GM21529 (cell line): Measurements from ENCODE around the gene ANKRD55.
"Not testable (repeated sequence)": the region's sequence is repeated elsewhere in the genome, so short reads cannot be mapped to it uniquely, and the experiment has no call there.

Source experiments
- ATAC-seq: cut with Tn5 transposase; IDR thresholded peaks from one replicate; pipeline ENCODE4 v1.9.1; 2021; ENCODE audit not compliant: unreplicated experiment

Gene ANKRD55

GRCh38 chr5:56147106-56147505, 86.0 kb downstream of the ANKRD55 start:
- ATAC-seq, result no peak

DNA sequence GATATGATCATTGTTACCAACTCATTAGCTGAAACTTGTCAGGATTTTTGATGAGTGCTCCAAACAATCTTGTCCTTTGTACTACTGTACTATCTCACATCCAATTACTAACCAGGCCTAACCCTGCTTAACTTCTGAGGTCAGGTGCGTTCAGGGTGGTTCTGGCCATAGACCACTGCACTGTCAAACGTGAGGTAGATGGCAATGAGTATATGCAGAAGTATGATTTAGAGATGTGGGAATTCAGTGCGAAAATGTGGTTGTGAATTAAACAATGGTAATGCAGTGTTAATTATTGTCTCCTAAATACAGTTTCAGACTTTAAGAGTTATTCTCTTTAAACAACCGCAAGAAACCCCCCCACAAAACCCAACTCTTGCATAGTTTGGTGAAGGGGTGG, 86.5 kb downstream of the ANKRD55 start:
- ATAC-seq, result no peak

- no peak for ATAC-seq
Measured at GRCh38 chr5:56145511-56145910, 87.6 kb downstream of the ANKRD55 start.

DNA sequence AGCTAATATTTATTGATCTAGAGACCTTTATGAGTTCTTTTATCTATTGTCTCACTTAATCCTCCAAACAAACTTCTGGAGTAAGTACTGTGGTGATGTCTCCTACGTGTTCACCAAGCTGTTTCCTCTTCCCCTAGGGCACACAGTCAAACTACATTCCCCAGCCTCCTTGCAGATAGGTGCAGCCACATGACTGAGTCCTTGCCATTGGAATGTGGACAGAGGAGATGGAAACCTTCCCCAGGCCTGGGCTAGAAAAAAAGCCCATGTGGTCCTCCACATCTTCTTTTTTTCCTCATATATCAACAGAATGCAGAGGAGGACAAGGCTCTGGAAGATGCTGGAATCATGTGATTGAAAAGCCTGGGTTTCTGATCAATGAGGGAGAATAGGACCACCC, 88.0 kb downstream of the ANKRD55 start:
- ATAC-seq, result no peak

DNA sequence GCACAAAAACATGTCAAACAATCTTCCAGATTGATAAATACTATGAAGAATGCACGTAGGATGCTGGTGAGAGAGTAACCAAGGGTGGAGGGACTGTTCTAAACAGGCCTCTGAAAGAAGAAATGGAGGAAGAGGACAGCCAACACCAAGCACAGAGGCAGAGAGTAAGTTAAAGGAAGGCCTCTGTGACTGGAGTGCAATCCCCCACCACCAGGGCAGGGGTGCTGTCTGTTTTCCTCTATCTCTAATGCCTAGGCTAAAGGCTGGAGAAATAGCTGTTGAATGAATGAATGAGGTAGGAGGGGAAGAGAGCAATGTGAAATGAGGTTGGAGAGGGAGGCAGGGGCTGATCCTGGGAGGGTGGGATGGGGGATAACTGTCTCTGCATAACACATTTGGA, 88.9 kb downstream of the ANKRD55 start:
- no peak for ATAC-seq

DNA sequence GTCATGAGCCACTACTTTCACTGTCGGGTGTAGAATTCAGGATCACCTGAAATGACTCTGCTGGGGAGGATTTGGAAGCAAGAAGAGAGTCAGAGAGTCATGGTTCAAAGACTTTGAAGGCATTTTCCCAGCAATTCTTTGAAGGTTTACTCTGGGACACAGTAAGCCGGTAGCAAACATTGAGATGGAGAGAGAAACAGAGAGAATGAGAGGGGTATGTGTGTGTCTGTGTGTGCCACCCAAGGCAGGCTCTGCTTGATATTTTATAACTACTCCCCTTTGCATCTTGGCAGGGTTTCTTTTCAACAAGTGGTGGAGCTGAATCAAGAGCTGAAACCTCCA, 89.8 kb downstream of the ANKRD55 start:
- ATAC-seq, result no peak

GRCh38 chr5:56142614-56143372, 90.3 kb downstream of the ANKRD55 start:
- ATAC-seq, result peak; percentile 87

DNA sequence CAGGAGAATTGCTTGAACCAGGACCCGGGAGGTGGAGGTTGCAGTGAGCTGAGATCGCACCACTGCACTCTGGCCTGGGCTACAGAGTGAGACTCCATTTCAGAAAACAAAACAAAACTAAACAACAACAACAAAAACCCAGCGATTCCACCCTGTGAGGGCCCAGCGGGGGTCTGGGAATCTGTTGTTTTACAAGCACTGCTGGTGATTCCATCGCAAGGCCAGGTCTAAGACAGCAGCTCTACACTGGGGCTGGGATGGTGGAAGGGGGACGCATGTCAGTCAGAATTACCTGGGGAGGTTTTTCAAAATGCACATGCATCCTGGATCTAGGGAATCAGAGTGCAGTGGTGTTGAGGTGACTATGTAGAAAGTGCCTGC, 90.9 kb downstream of the ANKRD55 start:
- no peak for ATAC-seq

DNA sequence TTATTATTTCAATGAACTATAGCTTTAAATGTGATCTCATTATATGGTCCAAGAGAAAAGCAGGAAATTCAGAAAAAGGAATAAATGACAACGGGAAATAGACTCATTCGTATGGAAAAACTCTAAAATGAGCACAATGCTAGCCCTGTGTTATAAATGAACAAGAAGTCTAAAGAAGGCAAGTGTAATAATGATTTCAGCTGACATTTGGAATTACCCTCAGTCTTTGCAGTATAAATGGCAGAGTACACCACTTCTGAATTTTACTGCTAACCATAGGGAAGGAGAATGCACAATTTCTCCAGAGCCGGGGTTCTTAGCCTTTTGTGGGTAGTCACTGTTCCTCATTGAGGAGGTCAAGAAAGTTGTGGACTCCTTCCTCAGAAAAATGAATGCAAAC, 93.1 kb downstream of the ANKRD55 start:
- no peak for ATAC-seq

GRCh38 chr5:56130664-56131063, 102.5 kb downstream of the ANKRD55 start:
- ATAC-seq, result no peak

DNA sequence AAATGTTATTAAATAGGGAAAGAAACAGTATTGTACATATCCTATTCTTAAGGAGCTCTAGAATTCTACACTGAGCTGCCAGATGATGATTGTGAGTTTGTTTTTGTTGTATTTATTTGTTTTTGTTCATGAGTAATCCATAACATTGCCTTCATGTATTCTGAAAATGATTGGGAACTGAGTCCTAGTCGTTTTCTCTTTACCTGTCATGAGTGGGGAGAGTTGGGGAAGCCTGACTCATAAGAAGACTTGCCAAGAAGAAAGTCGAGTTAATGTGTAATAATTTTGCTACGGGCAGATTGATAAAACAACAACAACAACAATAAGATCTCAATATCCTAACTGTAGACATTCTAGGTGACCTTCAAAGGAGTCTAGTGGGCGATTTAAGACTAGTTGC, 103.8 kb downstream of the ANKRD55 start:
- ATAC-seq, result no peak

DNA sequence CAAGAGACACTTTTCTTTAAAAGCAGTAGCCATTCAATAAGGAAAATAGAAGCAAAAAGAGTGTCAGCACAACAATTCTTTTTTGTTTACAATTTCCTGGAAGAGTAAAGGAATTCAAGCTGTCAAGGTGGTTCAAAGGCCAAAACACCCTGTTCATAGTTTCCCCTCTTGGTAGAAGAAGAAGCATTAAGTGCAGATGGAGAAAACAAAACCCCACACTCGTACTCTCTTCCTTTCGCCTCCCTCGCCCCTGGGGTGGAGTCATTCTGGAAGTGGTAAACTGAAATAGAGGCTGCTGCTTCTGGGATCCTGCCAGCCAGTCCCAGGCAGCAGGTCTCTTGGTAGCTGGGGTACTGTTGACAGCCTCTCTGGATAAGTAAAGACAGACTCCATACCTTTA, 105.0 kb downstream of the ANKRD55 start:
- ATAC-seq, result no peak

DNA sequence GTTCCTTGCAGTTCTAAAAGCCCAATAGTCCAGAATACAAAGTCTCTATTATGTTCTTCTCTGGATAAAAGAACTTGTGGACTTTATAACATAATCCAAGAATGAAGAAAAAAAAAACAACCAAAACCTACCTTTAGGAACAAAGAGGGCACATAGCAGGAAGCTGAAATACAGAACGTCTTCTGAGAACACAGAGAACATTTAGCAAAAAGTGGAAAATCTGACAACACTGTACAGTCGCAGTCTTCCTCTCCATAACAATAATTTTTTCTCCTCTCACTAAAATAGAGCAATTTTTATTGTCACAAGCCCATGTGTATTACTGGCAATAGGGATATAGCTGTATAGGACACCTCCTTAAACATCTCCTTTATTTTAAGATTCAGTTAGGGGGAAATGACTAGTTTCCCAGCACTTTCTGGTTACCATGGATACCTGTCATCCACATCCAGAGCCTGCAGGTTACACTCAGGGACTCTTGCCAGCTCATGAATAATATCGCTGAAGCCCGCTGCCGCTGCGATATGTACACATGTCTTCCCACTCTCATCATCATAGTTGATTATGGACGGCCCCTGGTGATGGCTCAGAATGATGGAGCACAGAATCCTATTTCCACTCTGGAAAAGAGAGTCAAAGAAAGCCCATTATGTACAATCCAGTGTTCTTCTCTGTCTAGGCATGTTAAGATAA, 106.5 kb downstream of the ANKRD55 start:
- no peak for ATAC-seq

DNA sequence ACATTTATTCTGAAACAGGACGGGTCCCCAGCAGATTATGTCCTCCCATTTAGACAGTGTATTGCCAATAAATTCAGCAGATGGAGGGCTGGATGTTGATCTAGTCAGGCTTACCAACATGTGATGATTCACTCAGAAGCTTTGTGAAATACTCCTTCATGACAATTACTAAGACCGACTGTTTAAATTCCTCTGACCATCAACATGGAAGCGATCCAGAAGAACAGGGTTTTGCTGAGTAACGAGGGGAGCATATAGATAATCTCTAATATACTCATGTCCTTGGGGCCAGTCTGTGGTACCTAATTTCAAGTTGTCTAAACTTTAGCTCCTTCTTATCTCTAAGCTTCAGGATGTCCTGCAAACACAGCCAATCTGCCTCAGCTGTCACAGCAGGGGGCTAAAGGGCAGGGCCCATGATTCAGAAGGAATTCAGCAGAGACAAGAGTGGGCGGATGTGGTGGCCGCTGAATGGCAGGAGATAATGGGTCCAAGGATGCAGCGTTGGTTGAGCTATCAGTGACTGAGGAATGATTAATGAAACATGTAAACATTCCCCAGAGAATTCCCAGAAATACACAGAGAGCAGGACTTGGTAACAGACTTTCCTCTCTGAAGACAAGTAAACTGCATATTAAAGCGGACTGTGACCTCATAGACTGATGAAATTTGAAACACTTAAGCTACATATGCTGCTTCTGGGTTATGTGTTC, 109.4 kb downstream of the ANKRD55 start:
- no peak for ATAC-seq

- ATAC-seq, result not testable (repeated sequence)
Measured at GRCh38 chr5:56122360-56122985, 110.7 kb downstream of the ANKRD55 start.

DNA sequence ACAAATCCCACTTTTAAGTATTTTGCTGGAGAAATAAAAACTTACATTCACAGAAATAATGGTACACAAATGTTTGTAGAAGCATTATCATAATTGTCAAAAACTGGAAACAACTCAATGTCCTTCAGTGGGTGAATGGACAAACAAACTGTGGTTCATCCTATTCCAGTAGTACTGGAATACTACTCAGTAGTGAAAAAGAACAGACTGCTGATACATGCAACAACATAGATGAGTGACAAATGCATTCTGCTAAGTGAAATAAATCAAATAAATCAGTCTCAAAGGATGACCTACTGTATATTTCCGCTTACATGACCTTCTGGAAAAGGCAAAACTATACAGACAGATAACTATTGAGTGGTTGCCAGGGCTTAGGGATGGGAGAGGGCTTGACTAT, 114.1 kb downstream of the ANKRD55 start:
- ATAC-seq, result no peak

DNA sequence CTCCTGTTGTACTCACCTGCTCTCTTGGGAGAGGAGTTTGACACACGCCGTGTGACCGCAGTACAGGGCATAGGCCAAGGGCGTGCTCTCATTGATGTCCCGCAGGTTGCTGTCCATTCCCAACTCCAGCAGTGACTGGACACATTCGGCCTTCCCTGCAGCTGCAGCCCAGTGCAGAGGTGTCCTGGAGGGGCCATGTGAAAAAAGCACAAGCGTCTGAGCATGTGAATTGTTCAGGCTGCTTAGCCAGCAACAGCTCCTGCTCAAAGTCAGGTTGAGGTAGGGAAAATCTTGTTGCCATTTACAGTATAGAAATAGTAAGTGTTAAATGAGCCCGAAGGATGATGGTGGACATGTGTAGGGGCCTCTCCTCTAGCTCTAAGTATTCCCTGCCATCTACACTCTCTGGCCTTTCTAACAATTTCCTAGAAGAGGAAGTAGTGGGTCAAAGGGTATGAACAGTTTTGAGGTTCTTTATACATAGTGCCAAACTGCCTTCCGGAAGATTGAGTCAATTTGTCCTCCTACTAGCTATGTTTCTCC, 116.5 kb downstream of the ANKRD55 start:
- ATAC-seq, result no peak

GRCh38 chr5:56115589-56115988, 117.5 kb downstream of the ANKRD55 start:
- no peak for ATAC-seq

- ATAC-seq, result no peak
Measured at GRCh38 chr5:56112526-56113121, 120.5 kb downstream of the ANKRD55 start.

GRCh38 chr5:56111404-56111781, 121.7 kb downstream of the ANKRD55 start:
- no peak for ATAC-seq
